Esophagus squamous epithelium (tissue), 5 donors: ENCODE data around the gene REC114. TPM values are rescaled to one million over a fixed set of nuclear protein-coding genes. Genes with fewer than 3 reads are reported as not detected.
"Not testable (repeated sequence)": the region's sequence is repeated elsewhere in the genome, so short reads cannot be mapped to it uniquely, and the experiment has no call there.

Source experiments
- DNase-seq: peaks from one replicate; lab custom pipeline; 2025; lab: John Stamatoyannopoulos, UW
- H3K27ac ChIP-seq, 4 donors: fragments of 200-600 bp; sonication (generic); one replicate each; pipeline ENCODE4 v1.5.1; 2016 to 2019; ENCODE audit warnings: mild to moderate bottlenecking in 1 of 4
- H3K27me3 ChIP-seq, 4 donors: fragments of 200-600 bp; sonication (generic); 1 replicate in 3 of 4; 2 replicates in 1 of 4; pipeline versions ENCODE4 v1.5.1 to v1.6.0; 2017 to 2021; ENCODE audit warnings: antibody characterized with exemption in 1 of 4
- H3K36me3 ChIP-seq, 3 donors: fragments of 200-600 bp; sonication (generic); one replicate each; pipeline ENCODE4 v1.5.1; 2016 to 2019
- H3K4me1 ChIP-seq, 3 donors: fragments of 200-600 bp; sonication (generic); one replicate each; pipeline ENCODE4 v1.5.1; 2017 to 2019
- H3K4me3 ChIP-seq, 4 donors: fragments of 200-600 bp; sonication (generic); 1 replicate in 3 of 4; 2 replicates in 1 of 4; pipeline ENCODE4 v1.5.1; 2016 to 2019; ENCODE audit warnings: mild to moderate bottlenecking in 2 of 4, moderate library complexity in 1 of 4
- H3K9me3 ChIP-seq, 3 donors: fragments of 200-600 bp; sonication (generic); one replicate each; pipeline ENCODE4 v1.5.1; 2016 to 2019
- POLR2A ChIP-seq, 4 donors: fragments of 450-650 bp; IDR thresholded peaks; one replicate each; pipeline ENCODE4 v1.6.1; 2017; ENCODE audit warnings: antibody characterized with exemption in 4 of 4, mild to moderate bottlenecking in 4 of 4, moderate library complexity in 3 of 4
- WGBS, 2 donors: methylation state at CpG; one replicate each; pipeline ENCODE4 v1.1.5; 2018; 5-methylcytosine and 5-hydroxymethylcytosine counted together
- intact Hi-C: fragments of 100-400 bp; cut with DNase I; formaldehyde crosslinking; loops from one replicate; pipeline ENCODE4 v1.15.0; 2022
- total RNA-seq, 4 donors: library from RNA; depleted of rRNA; stranded (reverse); fragments of >200 nt; gene quantifications; one replicate each; pipeline ENCODE4 v1.1.0, GENCODE V29; 2016
- TF ChIP-seq, protein P1 (sequence below), 6 experiments: fragments of 450-650 bp in 4 of 6; fragments of 200-600 bp in 2 of 6; sonication (generic) in 2 of 6; IDR thresholded peaks; one replicate each; pipeline ENCODE4 v1.5.1; 2016 to 2019; ENCODE audit warnings: antibody characterized with exemption in 6 of 6, mild to moderate bottlenecking in 4 of 6, moderate library complexity in 4 of 6
- donor health status: DM: yes; HTN: yes; CAD: no.

The REC114 gene
- total RNA-seq, 4 donors from 2014 or later, result not detected

DNA sequence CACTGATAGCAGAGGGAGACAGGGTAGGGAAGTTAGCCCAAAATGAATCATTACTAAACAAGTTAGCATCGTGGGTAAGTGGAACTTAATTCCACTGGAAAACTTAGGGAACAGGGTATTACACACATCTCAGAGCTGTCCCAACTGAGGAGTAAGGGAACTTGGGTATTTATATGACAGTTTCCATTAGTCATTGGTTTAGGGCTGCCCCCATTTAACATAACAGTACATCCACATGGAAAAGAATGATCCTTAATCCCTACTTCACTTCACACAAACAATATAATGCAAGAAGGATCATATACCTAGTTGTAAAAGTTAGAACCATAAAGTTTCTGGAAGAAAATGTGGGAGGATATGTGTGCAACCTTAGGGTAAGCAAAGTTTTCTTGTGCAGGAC, 4.3 kb upstream of the REC114 start:
- H3K4me1 ChIP-seq, result no peaks in the 10 kb centered on the region
- WGBS, 2 donors, result 40 to 50% methylated on average over 1 of the region's 1 CpG
- H3K4me3 ChIP-seq, result no peak overlapping the region
- intact Hi-C loops, result no loop called here
- no peak overlapping the region for H3K27ac ChIP-seq
- TF ChIP-seq POLR2A (IDR thresholded peaks at IDR 0.05), result no peak
- TF ChIP-seq, protein P1, sequence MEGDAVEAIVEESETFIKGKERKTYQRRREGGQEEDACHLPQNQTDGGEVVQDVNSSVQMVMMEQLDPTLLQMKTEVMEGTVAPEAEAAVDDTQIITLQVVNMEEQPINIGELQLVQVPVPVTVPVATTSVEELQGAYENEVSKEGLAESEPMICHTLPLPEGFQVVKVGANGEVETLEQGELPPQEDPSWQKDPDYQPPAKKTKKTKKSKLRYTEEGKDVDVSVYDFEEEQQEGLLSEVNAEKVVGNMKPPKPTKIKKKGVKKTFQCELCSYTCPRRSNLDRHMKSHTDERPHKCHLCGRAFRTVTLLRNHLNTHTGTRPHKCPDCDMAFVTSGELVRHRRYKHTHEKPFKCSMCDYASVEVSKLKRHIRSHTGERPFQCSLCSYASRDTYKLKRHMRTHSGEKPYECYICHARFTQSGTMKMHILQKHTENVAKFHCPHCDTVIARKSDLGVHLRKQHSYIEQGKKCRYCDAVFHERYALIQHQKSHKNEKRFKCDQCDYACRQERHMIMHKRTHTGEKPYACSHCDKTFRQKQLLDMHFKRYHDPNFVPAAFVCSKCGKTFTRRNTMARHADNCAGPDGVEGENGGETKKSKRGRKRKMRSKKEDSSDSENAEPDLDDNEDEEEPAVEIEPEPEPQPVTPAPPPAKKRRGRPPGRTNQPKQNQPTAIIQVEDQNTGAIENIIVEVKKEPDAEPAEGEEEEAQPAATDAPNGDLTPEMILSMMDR (IDR thresholded peaks at IDR 0.05), result no peak
- DNase-seq, result no peak
- no peaks in the 10 kb centered on the region for H3K9me3 ChIP-seq
- peaks cover 0 to 69% (median 0%) of the 10 kb centered on the region in 4 donors for H3K27me3 ChIP-seq
- no peaks in the 10 kb centered on the region for H3K36me3 ChIP-seq

DNA sequence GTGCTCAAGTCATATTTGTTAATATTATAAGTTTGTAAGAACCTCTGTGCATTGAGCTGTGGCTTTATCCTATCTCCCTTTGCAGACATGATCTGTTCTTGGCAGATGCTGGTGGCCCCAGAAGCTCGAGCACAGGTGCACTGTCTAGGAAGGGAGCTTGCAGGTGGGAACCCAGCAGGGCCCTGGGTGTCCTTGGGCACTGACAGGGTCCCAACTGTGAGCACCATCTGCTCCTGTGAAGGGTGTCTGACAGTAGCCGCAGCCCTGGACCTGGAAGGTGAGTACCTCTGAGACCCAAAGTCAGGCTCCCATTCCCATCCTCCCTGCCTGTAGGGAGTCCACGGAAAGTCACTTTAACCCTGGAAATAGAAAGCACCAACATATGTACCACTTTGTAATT, 2.4 kb upstream of the REC114 start:
- no peak for TF ChIP-seq POLR2A (IDR thresholded peaks at IDR 0.05)
- TF ChIP-seq, protein P1 (IDR thresholded peaks at IDR 0.05), result no peak
- H3K27ac ChIP-seq, result no peak overlapping the region
- intact Hi-C loops, result no loop called here
- DNase-seq, result no peak
- no peak overlapping the region for H3K4me3 ChIP-seq
- no peaks in the 10 kb centered on the region for H3K36me3 ChIP-seq
- H3K27me3 ChIP-seq, result peaks cover 0 to 71% (median 0%) of the 10 kb centered on the region in 4 donors
- H3K9me3 ChIP-seq, result no peaks in the 10 kb centered on the region
- 90 to 100% methylated on average over 2 of the region's 3 CpGs for WGBS, 2 donors
- H3K4me1 ChIP-seq, result no peaks in the 10 kb centered on the region

GRCh38 chr15:73442421-73442820, 543 bp upstream of the REC114 start:
- Histone ChIP-seq H3K36me3 (no peaks in the 10 kb centered on the region), H3K4me1 (no peaks in the 10 kb centered on the region), H3K4me3 (no peak overlapping the region), H3K27ac (no peak overlapping the region), H3K27me3 (peaks cover 0 to 79% (median 0%) of the 10 kb centered on the region in 4 donors), H3K9me3 (no peaks in the 10 kb centered on the region)
- WGBS, 2 donors, result 77 to 88% methylated on average over 11 of the region's 11 CpGs
- intact Hi-C loops, result no loop called here
- DNase-seq, result no peak
- TF ChIP-seq POLR2A (IDR thresholded peaks at IDR 0.05), result no peak
- TF ChIP-seq, protein P1 (IDR thresholded peaks at IDR 0.05), result no peak

- H3K9me3 ChIP-seq, DNase-seq, H3K4me3 ChIP-seq, H3K36me3 ChIP-seq, H3K4me1 ChIP-seq, H3K27ac ChIP-seq, intact Hi-C loops: not testable (repeated sequence)
- 88 to 89% methylated on average over 5 of the region's 5 CpGs for WGBS, 2 donors
- peaks cover 0 to 56% (median 0%) of the 10 kb centered on the region in 4 donors for H3K27me3 ChIP-seq
Observed at GRCh38 chr15:73447471-73447870, 4.5 kb downstream of the REC114 start.

DNA sequence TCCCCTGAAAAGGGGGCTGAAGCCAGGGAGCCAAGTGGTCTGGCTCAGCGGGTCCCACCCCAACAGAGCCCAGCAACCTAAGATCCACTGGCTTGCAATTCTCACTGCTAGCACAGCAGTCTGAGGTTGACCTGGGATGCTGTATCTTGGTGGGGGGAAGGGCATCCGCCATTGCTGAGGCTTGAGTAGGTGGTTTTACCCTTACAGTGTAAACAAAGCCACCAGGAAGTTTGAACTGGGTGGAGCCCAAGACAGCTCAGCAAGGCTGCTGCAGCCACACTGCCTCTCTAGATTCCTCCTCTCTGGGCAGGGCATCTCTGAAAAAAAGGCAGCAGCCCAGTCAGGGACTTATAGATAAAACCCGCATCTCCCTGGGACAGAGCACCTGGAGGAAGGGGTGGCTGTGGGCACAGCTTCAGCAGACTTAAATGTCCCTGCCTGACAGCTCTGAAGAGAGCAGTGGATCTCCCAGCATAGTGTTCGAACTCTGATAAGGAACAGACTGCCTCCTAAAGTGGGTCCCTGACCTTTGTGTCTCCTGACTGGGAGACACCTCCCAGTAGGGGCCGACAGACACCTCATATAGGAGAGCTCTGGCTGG, 5.3 kb downstream of the REC114 start:
- H3K27ac ChIP-seq, H3K4me1 ChIP-seq, intact Hi-C loops, H3K36me3 ChIP-seq, DNase-seq, H3K4me3 ChIP-seq, H3K9me3 ChIP-seq: not testable (repeated sequence)
- H3K27me3 ChIP-seq, result peaks cover 0 to 48% (median 0%) of the 10 kb centered on the region in 4 donors
- 30 to 67% methylated on average over 2 of the region's 5 CpGs for WGBS, 2 donors

DNA sequence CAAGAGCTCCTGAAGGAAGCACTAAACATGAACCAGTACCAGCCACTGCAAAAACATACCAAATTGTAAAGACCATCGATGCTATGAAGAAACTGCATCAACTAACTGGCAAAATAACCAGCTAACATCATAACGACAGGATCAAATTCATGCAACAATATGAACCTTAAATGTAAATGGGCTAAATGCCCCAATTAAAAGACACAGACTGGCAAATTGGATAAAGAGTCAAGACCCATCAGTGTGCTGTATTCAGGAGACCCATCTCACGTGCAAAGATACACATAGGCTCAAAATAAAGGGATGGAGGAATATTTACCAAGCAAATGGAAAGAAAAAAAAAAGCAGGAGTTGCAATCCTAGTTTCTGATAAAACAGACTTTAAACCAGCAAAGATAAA, 7.0 kb downstream of the REC114 start:
- 65 to 69% methylated on average over 3 of the region's 3 CpGs for WGBS, 2 donors
- H3K4me3 ChIP-seq, intact Hi-C loops, H3K4me1 ChIP-seq, H3K36me3 ChIP-seq, DNase-seq, H3K27ac ChIP-seq, H3K9me3 ChIP-seq: not testable (repeated sequence)
- H3K27me3 ChIP-seq, result peaks cover 0 to 39% (median 0%) of the 10 kb centered on the region in 4 donors

DNA sequence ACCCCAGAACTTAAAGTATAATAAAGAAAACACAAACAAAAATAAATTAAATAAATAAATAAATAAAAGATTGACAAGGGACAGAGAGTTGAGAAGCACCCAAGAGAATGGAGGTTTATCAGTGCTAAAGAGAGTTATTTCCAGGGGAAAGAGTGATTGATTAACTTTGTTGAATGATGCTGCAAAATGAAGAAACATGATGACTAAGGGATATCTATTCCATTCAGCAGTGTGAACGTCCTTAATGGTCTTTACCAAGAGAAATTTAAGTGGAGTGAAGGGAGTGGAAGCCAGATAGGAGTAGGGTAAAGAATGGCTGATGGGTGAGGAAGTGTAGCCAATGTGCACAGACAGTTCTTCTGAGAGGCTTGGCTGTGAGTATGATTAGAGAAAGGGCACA, 11.1 kb downstream of the REC114 start:
- no peaks in the 10 kb centered on the region for H3K4me1 ChIP-seq
- WGBS, 2 donors, result 6 to 10% methylated on average over 1 of the region's 1 CpG
- TF ChIP-seq, protein P1 (IDR thresholded peaks at IDR 0.05), result no peak
- TF ChIP-seq POLR2A (IDR thresholded peaks at IDR 0.05), result no peak

More for the DNA sequence above, 11.1 kb downstream of the REC114 start:
- Histone ChIP-seq H3K36me3 (no peaks in the 10 kb centered on the region), H3K9me3 (no peaks in the 10 kb centered on the region), H3K27me3 (peaks cover 0 to 8% (median 0%) of the 10 kb centered on the region in 4 donors), H3K27ac (no peak overlapping the region), H3K4me3 (no peak overlapping the region)
- intact Hi-C loops, result no loop called here
- DNase-seq, result no peak
